A549 (cell line): ENCODE data around the gene TSNAXIP1.
"Not testable (repeated sequence)": the region's sequence is repeated elsewhere in the genome, so short reads cannot be mapped to it uniquely, and the experiment has no call there.

Experiments
- CEBPB ChIP-seq, 2 experiments: fragments of >200 bp in 1 of 2; sonication (Bioruptor Twin) in 1 of 2; formaldehyde crosslinking in 1 of 2; IDR thresholded peaks; 2 replicates each; pipeline ENCODE4 v1.6.1; 2012 to 2016
- ELK1 ChIP-seq: fragments of 150-350 bp; IDR thresholded peaks from 2 replicates; pipeline ENCODE4 v1.6.1; 2014; ENCODE audit warnings: low read depth, mild to moderate bottlenecking, low read length
- MAX ChIP-seq: IDR thresholded peaks from 2 replicates; pipeline ENCODE4 v1.6.1; 2012
- POLR2A ChIP-seq: IDR thresholded peaks from 2 replicates; pipeline ENCODE4 v1.6.1; 2012; ENCODE audit warnings: mild to moderate bottlenecking, low read length
- SMC3 ChIP-seq: fragments of >200 bp; sonication (Bioruptor Twin); formaldehyde crosslinking; IDR thresholded peaks from 3 replicates; pipeline ENCODE4 v1.6.1; 2018; ENCODE audit warnings: inconsistent platforms
- TF ChIP-seq, protein P1 (sequence below): fragments of 200-600 bp; sonication (generic); IDR thresholded peaks from 2 replicates; pipeline ENCODE4 v1.6.1; 2016; ENCODE audit warnings: antibody characterized with exemption, mild to moderate bottlenecking, moderate library complexity
- TF ChIP-seq, protein P2 (sequence below): fragments of >200 bp; sonication (Bioruptor Twin); formaldehyde crosslinking; IDR thresholded peaks from 3 replicates; pipeline ENCODE4 v1.5.1; 2016

DNA sequence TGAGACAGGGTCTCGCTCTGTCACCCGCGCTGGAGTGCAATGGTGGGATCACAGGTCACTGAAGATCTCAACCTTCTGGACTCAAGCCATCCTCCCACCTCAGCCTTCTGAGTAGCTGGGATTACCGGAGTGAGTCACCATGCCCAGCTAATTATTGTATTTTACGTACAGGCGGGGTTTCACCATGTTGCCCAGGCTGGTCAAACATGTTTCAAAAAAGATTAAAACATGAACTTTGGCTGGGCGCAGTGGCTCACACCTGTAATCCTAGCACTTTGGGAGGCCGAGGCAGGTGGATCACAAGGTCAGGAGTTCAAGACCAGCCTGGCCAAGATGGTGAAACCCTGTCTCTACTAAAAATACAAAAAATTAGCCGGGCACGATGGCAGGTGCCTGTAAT lies 30.5 kb downstream of the TSNAXIP1 start:
- not testable (repeated sequence) for TF ChIP-seq SMC3; MAX; CEBPB (IDR thresholded peaks at IDR 0.05); ELK1; POLR2A
- TF ChIP-seq, protein P1, sequence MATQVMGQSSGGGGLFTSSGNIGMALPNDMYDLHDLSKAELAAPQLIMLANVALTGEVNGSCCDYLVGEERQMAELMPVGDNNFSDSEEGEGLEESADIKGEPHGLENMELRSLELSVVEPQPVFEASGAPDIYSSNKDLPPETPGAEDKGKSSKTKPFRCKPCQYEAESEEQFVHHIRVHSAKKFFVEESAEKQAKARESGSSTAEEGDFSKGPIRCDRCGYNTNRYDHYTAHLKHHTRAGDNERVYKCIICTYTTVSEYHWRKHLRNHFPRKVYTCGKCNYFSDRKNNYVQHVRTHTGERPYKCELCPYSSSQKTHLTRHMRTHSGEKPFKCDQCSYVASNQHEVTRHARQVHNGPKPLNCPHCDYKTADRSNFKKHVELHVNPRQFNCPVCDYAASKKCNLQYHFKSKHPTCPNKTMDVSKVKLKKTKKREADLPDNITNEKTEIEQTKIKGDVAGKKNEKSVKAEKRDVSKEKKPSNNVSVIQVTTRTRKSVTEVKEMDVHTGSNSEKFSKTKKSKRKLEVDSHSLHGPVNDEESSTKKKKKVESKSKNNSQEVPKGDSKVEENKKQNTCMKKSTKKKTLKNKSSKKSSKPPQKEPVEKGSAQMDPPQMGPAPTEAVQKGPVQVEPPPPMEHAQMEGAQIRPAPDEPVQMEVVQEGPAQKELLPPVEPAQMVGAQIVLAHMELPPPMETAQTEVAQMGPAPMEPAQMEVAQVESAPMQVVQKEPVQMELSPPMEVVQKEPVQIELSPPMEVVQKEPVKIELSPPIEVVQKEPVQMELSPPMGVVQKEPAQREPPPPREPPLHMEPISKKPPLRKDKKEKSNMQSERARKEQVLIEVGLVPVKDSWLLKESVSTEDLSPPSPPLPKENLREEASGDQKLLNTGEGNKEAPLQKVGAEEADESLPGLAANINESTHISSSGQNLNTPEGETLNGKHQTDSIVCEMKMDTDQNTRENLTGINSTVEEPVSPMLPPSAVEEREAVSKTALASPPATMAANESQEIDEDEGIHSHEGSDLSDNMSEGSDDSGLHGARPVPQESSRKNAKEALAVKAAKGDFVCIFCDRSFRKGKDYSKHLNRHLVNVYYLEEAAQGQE = not testable (repeated sequence)
- TF ChIP-seq, protein P2, sequence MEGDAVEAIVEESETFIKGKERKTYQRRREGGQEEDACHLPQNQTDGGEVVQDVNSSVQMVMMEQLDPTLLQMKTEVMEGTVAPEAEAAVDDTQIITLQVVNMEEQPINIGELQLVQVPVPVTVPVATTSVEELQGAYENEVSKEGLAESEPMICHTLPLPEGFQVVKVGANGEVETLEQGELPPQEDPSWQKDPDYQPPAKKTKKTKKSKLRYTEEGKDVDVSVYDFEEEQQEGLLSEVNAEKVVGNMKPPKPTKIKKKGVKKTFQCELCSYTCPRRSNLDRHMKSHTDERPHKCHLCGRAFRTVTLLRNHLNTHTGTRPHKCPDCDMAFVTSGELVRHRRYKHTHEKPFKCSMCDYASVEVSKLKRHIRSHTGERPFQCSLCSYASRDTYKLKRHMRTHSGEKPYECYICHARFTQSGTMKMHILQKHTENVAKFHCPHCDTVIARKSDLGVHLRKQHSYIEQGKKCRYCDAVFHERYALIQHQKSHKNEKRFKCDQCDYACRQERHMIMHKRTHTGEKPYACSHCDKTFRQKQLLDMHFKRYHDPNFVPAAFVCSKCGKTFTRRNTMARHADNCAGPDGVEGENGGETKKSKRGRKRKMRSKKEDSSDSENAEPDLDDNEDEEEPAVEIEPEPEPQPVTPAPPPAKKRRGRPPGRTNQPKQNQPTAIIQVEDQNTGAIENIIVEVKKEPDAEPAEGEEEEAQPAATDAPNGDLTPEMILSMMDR = not testable (repeated sequence)
